MV-4-11 (cell line): ENCODE data around the gene PEX7.
"Not testable (repeated sequence)": the region's sequence is repeated elsewhere in the genome, so short reads cannot be mapped to it uniquely, and the experiment has no call there.

Experiments
- DNase-seq: peaks from one replicate; lab custom pipeline; 2025; lab: John Stamatoyannopoulos, UW

PEX7 gene

GRCh38 chr6:136790411-136791295 lies 31.7 kb upstream of the PEX7 start:
- DNase-seq: no peak

GRCh38 chr6:136791296-136792094 lies 30.9 kb upstream of the PEX7 start:
- DNase-seq: peak; percentile 45

- DNase-seq: no peak
Measured at GRCh38 chr6:136792095-136792409, 30.3 kb upstream of the PEX7 start.

- DNase-seq: peak; percentile 82
Measured at GRCh38 chr6:136792410-136793262, 29.8 kb upstream of the PEX7 start, which contains the start of gene MAP3K5. MAP3K5 (minus strand) TSS chr6:136792477; CDS start chr6:136792157, 320 bp downstream.

GRCh38 chr6:136793363-136793762 lies 29.0 kb upstream of the PEX7 start:
- no peak for DNase-seq

GRCh38 chr6:136795386-136795785 lies 27.0 kb upstream of the PEX7 start:
- DNase-seq: peak; percentile 6

- DNase-seq: peak; percentile 43
Measured at GRCh38 chr6:136795996-136796395, 26.4 kb upstream of the PEX7 start.

GRCh38 chr6:136798044-136798443 lies 24.3 kb upstream of the PEX7 start:
- DNase-seq: no peak

- DNase-seq: no peak
Measured at GRCh38 chr6:136801581-136801980, 20.8 kb upstream of the PEX7 start.

- DNase-seq: peak; percentile 56
Measured at GRCh38 chr6:136803608-136804007, 18.8 kb upstream of the PEX7 start.

GRCh38 chr6:136809091-136809860 lies 13.1 kb upstream of the PEX7 start:
- no peak for DNase-seq

GRCh38 chr6:136811272-136811671 lies 11.1 kb upstream of the PEX7 start:
- no peak for DNase-seq

GRCh38 chr6:136812174-136812573 lies 10.2 kb upstream of the PEX7 start:
- no peak for DNase-seq

- DNase-seq: not testable (repeated sequence)
Measured at GRCh38 chr6:136815608-136816007, 6.8 kb upstream of the PEX7 start.

- no peak for DNase-seq
Measured at GRCh38 chr6:136816656-136817055, 5.7 kb upstream of the PEX7 start.

- no peak for DNase-seq
Measured at GRCh38 chr6:136820561-136820960, 1.8 kb upstream of the PEX7 start.

- DNase-seq: peak; percentile 56
Measured at GRCh38 chr6:136822046-136822375, 381 bp upstream of the PEX7 start.

GRCh38 chr6:136823128-136823660 lies 802 bp downstream of the PEX7 start:
- peak; percentile 3 for DNase-seq

- DNase-seq: no peak
Measured at GRCh38 chr6:136826216-136826615, 3.8 kb downstream of the PEX7 start.

- DNase-seq: no peak
Measured at GRCh38 chr6:136831873-136832562, 9.6 kb downstream of the PEX7 start.
